ENCODE data around the gene ZCCHC18. TPM values are rescaled to one million over a fixed set of nuclear protein-coding genes. Genes with fewer than 3 reads are reported as not detected.

Gene ZCCHC18
- polyA plus RNA-seq, 1 of the 3 experiments (the other 2 are of a cell fraction) = 7.5 TPM

GRCh38 chrX:104137496-104137895 lies 25.2 kb downstream of the ZCCHC18 start:
- H3K4me3 ChIP-seq (ENCODE audit: low read depth in 2 of 2, low read length in 1 of 2) = no peak overlapping the region
- ChIA-PET POLR2A (no interaction called here), CTCF (interaction anchor here (1.3 to 2.1 kb wide), 4 partner anchors 19 to 37 kb away, joined by 4 to 8 read pairs (median 4); partner anchors contain the start of gene SLC25A53)
- no peak overlapping the region for H2AFZ ChIP-seq (ENCODE audit: low read depth)
- H3K27me3 ChIP-seq (ENCODE audit: insufficient read depth) = no peaks in the 10 kb centered on the region
- no peaks in the 10 kb centered on the region for H3K4me1 ChIP-seq (ENCODE audit: control insufficient read depth in 1 of 2, insufficient read depth in 2 of 2, low read depth in 1 of 2, low read length in 1 of 2)
- H3K9ac ChIP-seq = no peak overlapping the region
- no peaks in the 10 kb centered on the region for H4K20me1 ChIP-seq (ENCODE audit: insufficient read depth)
- no peaks in the 10 kb centered on the region for H3K9me3 ChIP-seq
- DNase-seq = no peak
- TF ChIP-seq FOXM1 (IDR thresholded peaks at IDR 0.05; ENCODE audit: low read depth) (no peak), NRF1 (IDR thresholded peaks at IDR 0.05; ENCODE audit: low read depth, low read length) (no peak), FOXJ3 (CRISPR knock-in tag; IDR thresholded peaks at IDR 0.05) (no peak), IRF3 (IDR thresholded peaks at IDR 0.05; ENCODE audit: low read depth, low read length) (no peak), ZBTB33 (IDR thresholded peaks at IDR 0.05; ENCODE audit: borderline replicate concordance, low read depth) (no peak), TEAD4 (IDR thresholded peaks at IDR 0.05; ENCODE audit: borderline replicate concordance, insufficient read depth) (no peak), CTCF (IDR thresholded peaks at IDR 0.05) (no peak), USF1 (IDR thresholded peaks at IDR 0.05; ENCODE audit: borderline replicate concordance, low read depth) (no peak), RFX5 (IDR thresholded peaks at IDR 0.05; ENCODE audit: low read length) (no peak), USF2 (IDR thresholded peaks at IDR 0.05; ENCODE audit: borderline replicate concordance, low read depth, low read length) (no peak), FOSL2 (IDR thresholded peaks at IDR 0.05; ENCODE audit: borderline replicate concordance, low read depth) (no peak)
- no peaks in the 10 kb centered on the region for H3K36me3 ChIP-seq (replicated peaks in 1 of 2; ENCODE audit: control insufficient read depth in 1 of 2, insufficient read depth in 2 of 2, low read length in 1 of 2)
- no peaks in the 10 kb centered on the region for H3K9me2 ChIP-seq
- H3K4me2 ChIP-seq = no peak overlapping the region
- 38% methylated on average over 3 of the region's 3 CpGs for WGBS (ENCODE audit: low lambda C conversion rate)
- no peaks in the 10 kb centered on the region for H3K79me2 ChIP-seq (ENCODE audit: insufficient read depth)
- H3K27ac ChIP-seq (ENCODE audit: low read depth in 2 of 2, low read length in 1 of 2) = no peak overlapping the region
- peaks cover 4% of the 10 kb centered on the region for H3F3A ChIP-seq (replicated peaks; ENCODE audit: insufficient read depth)
